HCT116 (cell line): ENCODE results near the gene HOXA11. TPM values are rescaled to one million over a fixed set of nuclear protein-coding genes. Genes with fewer than 3 reads are reported as not detected.
A peak's percentile ranks its signal among the peaks of the same experiment; 100 is the strongest.

Source experiments
- ATAC-seq: fragments of 200-7000 bp; cut with Tn5 transposase; 2 replicates; pipeline ENCODE4 v1.9.1; 2020; ENCODE audit warnings: mild to moderate bottlenecking, moderate library complexity
- BruUV-seq: library from RNA; stranded (reverse); fragments of 400-500 nt; replicated peaks from 2 replicates; lab custom pipeline; 2021; lab: Mats Ljungman, UMichigan
- CTCF ChIA-PET: fragments of 300-600 bp; sonication (Branson Sonifier 250); formaldehyde crosslinking; loops from one replicate; lab custom pipeline; 2021; ENCODE audit warnings: antibody characterized with exemption; lab: Charles Lee
- POLR2A ChIA-PET: fragments of 300-600, 350-600 bp; sonication (Branson Sonifier 250); formaldehyde crosslinking; loops from one replicate; lab custom pipeline; 2021; ENCODE audit warnings: antibody characterized with exemption; lab: Charles Lee
- RAD21 ChIA-PET, 2 experiments: fragments of 300-600 bp; sonication (Branson Sonifier 250); formaldehyde crosslinking; loops; one replicate each; lab custom pipeline; 2023; ENCODE audit warnings: low total read pairs in 2 of 2; ENCODE audit not compliant: uncharacterized antibody in 2 of 2, unreplicated experiment in 2 of 2, low non-redundant PET in 1 of 2; lab: Charles Lee
- DNase-seq: peaks from one replicate; pipeline ENCODE4 v3.0.0-alpha.2; 2010; ENCODE audit warnings: low read depth, low spot score
- H2AFZ ChIP-seq: fragments of 200-600 bp; shearing (Covaris generic), sonication (generic); 2 replicates; pipeline ENCODE4 v1.6.1; 2017; ENCODE audit warnings: low read depth, mixed run types, mixed read lengths, antibody characterized with exemption, low read length; ENCODE audit not compliant: poor library complexity, severe bottlenecking
- H3K27ac ChIP-seq: 2 replicates; pipeline ENCODE4 v1.5.1; 2012; ENCODE audit warnings: low read depth, low read length
- H3K27me3 ChIP-seq: fragments of 200-600 bp; sonication (generic); 2 replicates; pipeline ENCODE4 v1.6.1; 2016; ENCODE audit warnings: mixed run types, low read length, mixed read lengths; ENCODE audit not compliant: insufficient read depth
- H3K36me3 ChIP-seq, 2 experiments: fragments of 200-500 bp in 1 of 2; fragments of 200-600 bp in 1 of 2; sonication (Bioruptor generic) in 1 of 2; sonication (generic) in 1 of 2; 2 replicates each; pipeline versions ENCODE4 v1.5.1 to v1.6.1; 2014 to 2016; ENCODE audit warnings: low read length in 2 of 2, inconsistent platforms in 1 of 2, mixed read lengths in 1 of 2, mixed run types in 1 of 2; ENCODE audit not compliant: insufficient read depth in 2 of 2, control insufficient read depth in 1 of 2
- H3K4me1 ChIP-seq, 2 experiments: fragments of 200-600 bp in 1 of 2; sonication (generic) in 1 of 2; 2 replicates each; pipeline versions ENCODE4 v1.5.1 to v1.6.1; 2012 to 2017; ENCODE audit warnings: low read length in 2 of 2, inconsistent platforms in 1 of 2, mild to moderate bottlenecking in 1 of 2, mixed read lengths in 1 of 2, mixed run types in 1 of 2, moderate library complexity in 1 of 2; ENCODE audit not compliant: insufficient read depth in 2 of 2, control insufficient read depth in 1 of 2
- H3K4me2 ChIP-seq: fragments of 200-600 bp; sonication (generic); 2 replicates; pipeline ENCODE4 v1.6.1; 2017; ENCODE audit warnings: mixed run types, low read length, mixed read lengths
- H3K4me3 ChIP-seq, 2 experiments: fragments of 200-600 bp in 1 of 2; sonication (generic) in 1 of 2; replicated peaks in 1 of 2; 2 replicates each; pipeline ENCODE4 v1.5.1; 2011 to 2016; ENCODE audit warnings: low read length in 2 of 2, control low read depth in 1 of 2, low read depth in 1 of 2, mild to moderate bottlenecking in 1 of 2, mixed read lengths in 1 of 2, mixed run types in 1 of 2
- H3K79me2 ChIP-seq: fragments of 200-600 bp; sonication (generic); 2 replicates; pipeline ENCODE4 v1.6.1; 2017; ENCODE audit warnings: mild to moderate bottlenecking, mixed run types, low read length, moderate library complexity, mixed read lengths; ENCODE audit not compliant: insufficient read depth
- H3K9ac ChIP-seq: fragments of 200-600 bp; sonication (generic); 2 replicates; pipeline ENCODE4 v1.6.1; 2016; ENCODE audit warnings: low read length, mixed read lengths
- H3K9me2 ChIP-seq: fragments of 200-600 bp; sonication (generic), shearing (Covaris generic); 2 replicates; pipeline ENCODE4 v1.6.1; 2017; ENCODE audit warnings: mixed run types, mild to moderate bottlenecking, moderate library complexity; ENCODE audit not compliant: insufficient read depth
- H3K9me3 ChIP-seq, 2 experiments: fragments of 200-500 bp in 1 of 2; fragments of 200-600 bp in 1 of 2; sonication (Bioruptor generic) in 1 of 2; sonication (generic) in 1 of 2; 2 replicates each; pipeline ENCODE4 v1.6.1; 2014 to 2017; ENCODE audit warnings: low read length in 2 of 2, mixed read lengths in 2 of 2, inconsistent platforms in 1 of 2, low read depth in 1 of 2, mild to moderate bottlenecking in 1 of 2, mixed run types in 1 of 2, moderate library complexity in 1 of 2; ENCODE audit not compliant: control insufficient read depth in 1 of 2, insufficient read depth in 1 of 2
- H4K20me1 ChIP-seq: fragments of 200-600 bp; sonication (generic), shearing (Covaris generic); 2 replicates; pipeline ENCODE4 v1.6.1; 2017; ENCODE audit warnings: mixed run types, mild to moderate bottlenecking, moderate library complexity; ENCODE audit not compliant: insufficient read depth
- EGR1 ChIP-seq: IDR thresholded peaks from 2 replicates; pipeline ENCODE4 v1.6.1; 2012; ENCODE audit warnings: low read depth
- ELF1 ChIP-seq: IDR thresholded peaks from 2 replicates; pipeline ENCODE4 v1.6.1; 2012; ENCODE audit warnings: low read depth, borderline replicate concordance
- EZH2 ChIP-seq: fragments of 200-600 bp; sonication (generic); IDR thresholded peaks from 2 replicates; pipeline ENCODE4 v1.6.1; 2017; ENCODE audit warnings: antibody characterized with exemption, mixed run types
- EZH2phosphoT487 ChIP-seq: fragments of 200-600 bp; IDR thresholded peaks from 2 replicates; pipeline ENCODE4 v1.6.1; 2018; ENCODE audit warnings: antibody characterized with exemption, borderline replicate concordance
- FOSL1 ChIP-seq: IDR thresholded peaks from 2 replicates; pipeline ENCODE4 v1.6.1; 2012; ENCODE audit warnings: low read depth
- JUND ChIP-seq: IDR thresholded peaks from 2 replicates; pipeline ENCODE4 v1.6.1; 2012
- POLR2AphosphoS5 ChIP-seq: IDR thresholded peaks from 2 replicates; pipeline ENCODE4 v1.6.1; 2011; ENCODE audit warnings: mild to moderate bottlenecking, low read depth, low read length, moderate library complexity
- REST ChIP-seq: IDR thresholded peaks from 2 replicates; pipeline ENCODE4 v1.6.1; 2012; ENCODE audit warnings: low read depth
- SIN3A ChIP-seq: IDR thresholded peaks from 2 replicates; pipeline ENCODE4 v1.6.1; 2012; ENCODE audit warnings: low read depth
- SP1 ChIP-seq: IDR thresholded peaks from 2 replicates; pipeline ENCODE4 v1.6.1; 2012; ENCODE audit warnings: low read depth
- YY1 ChIP-seq: IDR thresholded peaks from 2 replicates; pipeline ENCODE4 v1.6.1; 2011; ENCODE audit warnings: low read length, low read depth, moderate library complexity, mild to moderate bottlenecking; ENCODE audit not compliant: insufficient replicate concordance; ENCODE audit errors: extremely low read depth
- ZFX ChIP-seq: fragments of 450-650 bp; IDR thresholded peaks from 2 replicates; pipeline ENCODE4 v1.6.1; 2017
- ZNF274 ChIP-seq: fragments of 200-500 bp; sonication (Bioruptor generic); IDR thresholded peaks from 2 replicates; pipeline ENCODE4 v1.6.1; 2014; ENCODE audit warnings: mild to moderate bottlenecking, low read depth, low read length, inconsistent platforms
- intact Hi-C: fragments of 100-400 bp; cut with micrococcal nuclease; formaldehyde crosslinking; loops from 2 replicates; pipeline ENCODE4 v1.10.0; 2022
- total RNA-seq: library from RNA; stranded (reverse); gene quantifications from one replicate; pipeline ENCODE4 v1.2.1, GENCODE V29; 2021; ENCODE audit not compliant: unreplicated experiment
- TF ChIP-seq, protein P1 (sequence below): IDR thresholded peaks from 2 replicates; pipeline ENCODE4 v1.6.1; 2011; ENCODE audit warnings: mild to moderate bottlenecking, low read length, moderate library complexity; ENCODE audit not compliant: insufficient replicate concordance; ENCODE audit errors: extremely low read depth
- TF ChIP-seq, protein P2 (sequence below): IDR thresholded peaks from 2 replicates; pipeline ENCODE4 v1.6.1; 2012
- TF ChIP-seq, protein P3 (sequence below): IDR thresholded peaks from 2 replicates; pipeline ENCODE4 v1.6.1; 2012

The HOXA11 gene
- total RNA-seq, 1 experiment from 2014 or later: 6.8 TPM

- Histone ChIP-seq H3K4me3 (peak overlapping the region; percentile 60 to 71), H3K36me3 (no peaks in the 10 kb centered on the region), H3K27me3 (no peaks in the 10 kb centered on the region), H3K9me3 (no peaks in the 10 kb centered on the region), H2AFZ (peak overlapping the region; percentile 76), H4K20me1 (no peaks in the 10 kb centered on the region), H3K9me2 (no peaks in the 10 kb centered on the region), H3K9ac (peak overlapping the region; percentile 74), H3K79me2 (peaks cover 49% of the 10 kb centered on the region), H3K4me1 (peaks cover 23 to 72% of the 10 kb centered on the region in 2 experiments), H3K27ac (peak overlapping the region; percentile 82), H3K4me2 (peak overlapping the region; percentile 95)
- RAD21 ChIA-PET: no interaction called here
- no peak for ATAC-seq
- BruUV-seq: no TSS peak
- no peak for DNase-seq
- intact Hi-C loops: loop anchor here (5.0 kb wide), 1 partner anchor 301 kb away; no protein-coding TSS in a partner anchor
- CTCF ChIA-PET: interaction anchor here (1.1 to 1.6 kb wide), 2 partner anchors 8 to 10 kb away, joined by 4 to 6 read pairs; no protein-coding TSS in a partner anchor
- TF ChIP-seq SP1: no peak
- TF ChIP-seq SIN3A: no peak
- TF ChIP-seq EGR1: no peak
- TF ChIP-seq, protein P1, sequence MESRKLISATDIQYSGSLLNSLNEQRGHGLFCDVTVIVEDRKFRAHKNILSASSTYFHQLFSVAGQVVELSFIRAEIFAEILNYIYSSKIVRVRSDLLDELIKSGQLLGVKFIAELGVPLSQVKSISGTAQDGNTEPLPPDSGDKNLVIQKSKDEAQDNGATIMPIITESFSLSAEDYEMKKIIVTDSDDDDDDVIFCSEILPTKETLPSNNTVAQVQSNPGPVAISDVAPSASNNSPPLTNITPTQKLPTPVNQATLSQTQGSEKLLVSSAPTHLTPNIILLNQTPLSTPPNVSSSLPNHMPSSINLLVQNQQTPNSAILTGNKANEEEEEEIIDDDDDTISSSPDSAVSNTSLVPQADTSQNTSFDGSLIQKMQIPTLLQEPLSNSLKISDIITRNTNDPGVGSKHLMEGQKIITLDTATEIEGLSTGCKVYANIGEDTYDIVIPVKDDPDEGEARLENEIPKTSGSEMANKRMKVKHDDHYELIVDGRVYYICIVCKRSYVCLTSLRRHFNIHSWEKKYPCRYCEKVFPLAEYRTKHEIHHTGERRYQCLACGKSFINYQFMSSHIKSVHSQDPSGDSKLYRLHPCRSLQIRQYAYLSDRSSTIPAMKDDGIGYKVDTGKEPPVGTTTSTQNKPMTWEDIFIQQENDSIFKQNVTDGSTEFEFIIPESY: no peak
- no peak for TF ChIP-seq EZH2phosphoT487
- TF ChIP-seq YY1: no peak
- TF ChIP-seq, protein P2, sequence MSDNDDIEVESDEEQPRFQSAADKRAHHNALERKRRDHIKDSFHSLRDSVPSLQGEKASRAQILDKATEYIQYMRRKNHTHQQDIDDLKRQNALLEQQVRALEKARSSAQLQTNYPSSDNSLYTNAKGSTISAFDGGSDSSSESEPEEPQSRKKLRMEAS: no peak
- no peak for TF ChIP-seq JUND
- TF ChIP-seq, protein P3, sequence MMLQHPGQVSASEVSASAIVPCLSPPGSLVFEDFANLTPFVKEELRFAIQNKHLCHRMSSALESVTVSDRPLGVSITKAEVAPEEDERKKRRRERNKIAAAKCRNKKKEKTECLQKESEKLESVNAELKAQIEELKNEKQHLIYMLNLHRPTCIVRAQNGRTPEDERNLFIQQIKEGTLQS: no peak
- no peak for TF ChIP-seq ELF1
- no peak for TF ChIP-seq POLR2AphosphoS5
- no peak for TF ChIP-seq EZH2
- no peak for TF ChIP-seq ZFX
- no peak for TF ChIP-seq FOSL1
- no peak for TF ChIP-seq REST
- no peak for TF ChIP-seq ZNF274
- POLR2A ChIA-PET: interaction anchor here (1.5 kb wide), 1 partner anchor 9 kb away, joined by 4 read pairs; no protein-coding TSS in a partner anchor
Observed at GRCh38 chr7:27152816-27153442, 32.1 kb downstream of the HOXA11 start.
